Testis (tissue), 2 donors: ENCODE data around the gene FGGY.

ENCODE experiments used
- CTCF ChIP-seq, 3 experiments: fragments of 450-650 bp in 2 of 3; fragments of 200-600 bp in 1 of 3; sonication (generic) in 1 of 3; IDR thresholded peaks; one replicate each; pipeline ENCODE4 v1.5.1; 2016 to 2019; ENCODE audit warnings: antibody characterized with exemption in 3 of 3, mild to moderate bottlenecking in 2 of 3, moderate library complexity in 1 of 3
- POLR2A ChIP-seq: fragments of 450-650 bp; IDR thresholded peaks from one replicate; pipeline ENCODE4 v1.6.1; 2017; ENCODE audit warnings: antibody characterized with exemption, mild to moderate bottlenecking, moderate library complexity

GRCh38 chr1:59302297-59302696 lies 5.4 kb downstream of the FGGY start:
- TF ChIP-seq CTCF (IDR thresholded peaks at IDR 0.05) (no peak), POLR2A (no peak)
